ENCODE data around the gene PBX4.

PBX4 gene

DNA sequence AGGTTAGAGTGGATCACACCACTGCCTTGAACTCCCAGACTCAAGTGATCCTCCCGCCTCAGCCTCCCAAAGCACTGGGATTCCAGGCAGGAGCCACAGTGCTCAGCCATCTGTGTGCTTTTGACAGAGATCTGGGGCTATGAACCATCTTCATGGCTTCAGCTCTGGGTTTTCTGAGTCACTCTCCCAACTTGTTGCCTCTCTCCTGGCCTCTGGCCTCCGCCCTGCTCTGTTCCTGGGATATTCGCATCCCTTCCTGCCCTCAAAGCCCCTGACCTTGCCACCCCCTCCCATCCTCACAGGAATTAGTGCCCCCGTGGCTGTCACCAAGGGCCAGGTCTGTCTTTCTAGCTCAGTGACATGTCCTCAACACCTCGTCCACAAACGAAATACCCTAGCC, 30.7 kb upstream of the PBX4 start:
- DNase-seq (ENCODE audit: low read depth in 2 of 2) = no peak

DNA sequence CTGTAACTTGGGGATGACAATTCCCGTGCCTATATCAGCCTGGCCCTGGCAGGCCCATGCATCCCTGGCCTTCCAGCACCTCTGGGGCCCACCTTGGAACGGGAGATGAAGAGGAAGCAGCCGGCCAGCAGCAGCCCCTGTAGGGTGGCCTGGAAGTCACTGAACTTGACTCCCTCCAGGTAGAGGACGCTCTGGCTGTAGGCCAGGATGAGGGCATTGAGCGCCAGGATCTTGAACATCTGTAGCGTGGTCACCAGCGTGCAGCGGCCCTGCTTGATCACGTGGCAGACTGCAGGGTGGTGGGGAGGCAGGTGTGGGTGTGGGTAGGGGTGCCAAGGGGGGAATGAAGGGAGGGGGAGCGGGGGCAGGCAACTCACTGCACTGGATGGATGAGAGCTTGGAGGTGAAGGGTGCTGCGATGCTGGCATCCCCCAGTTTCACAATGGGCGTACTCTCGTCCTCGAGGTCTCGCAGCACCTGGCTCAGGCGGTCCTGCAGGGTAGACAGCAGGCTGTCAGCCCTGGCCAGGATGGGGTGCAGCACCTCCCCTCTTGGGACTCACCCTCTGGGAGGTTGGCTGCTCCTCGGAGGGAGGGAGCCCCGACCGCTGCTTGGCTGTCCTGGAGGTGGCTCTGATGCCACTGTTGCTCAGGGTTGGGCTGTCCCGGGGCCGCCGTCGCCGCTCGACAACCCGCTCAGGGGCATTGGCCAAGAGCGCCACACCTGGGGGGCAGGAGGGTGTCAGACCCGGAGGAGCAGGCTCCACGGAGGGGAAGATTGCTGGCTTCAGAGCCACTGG, 28.7 kb upstream of the PBX4 start:
- DNase-seq (ENCODE audit: low read depth in 2 of 2) = no peak

DNA sequence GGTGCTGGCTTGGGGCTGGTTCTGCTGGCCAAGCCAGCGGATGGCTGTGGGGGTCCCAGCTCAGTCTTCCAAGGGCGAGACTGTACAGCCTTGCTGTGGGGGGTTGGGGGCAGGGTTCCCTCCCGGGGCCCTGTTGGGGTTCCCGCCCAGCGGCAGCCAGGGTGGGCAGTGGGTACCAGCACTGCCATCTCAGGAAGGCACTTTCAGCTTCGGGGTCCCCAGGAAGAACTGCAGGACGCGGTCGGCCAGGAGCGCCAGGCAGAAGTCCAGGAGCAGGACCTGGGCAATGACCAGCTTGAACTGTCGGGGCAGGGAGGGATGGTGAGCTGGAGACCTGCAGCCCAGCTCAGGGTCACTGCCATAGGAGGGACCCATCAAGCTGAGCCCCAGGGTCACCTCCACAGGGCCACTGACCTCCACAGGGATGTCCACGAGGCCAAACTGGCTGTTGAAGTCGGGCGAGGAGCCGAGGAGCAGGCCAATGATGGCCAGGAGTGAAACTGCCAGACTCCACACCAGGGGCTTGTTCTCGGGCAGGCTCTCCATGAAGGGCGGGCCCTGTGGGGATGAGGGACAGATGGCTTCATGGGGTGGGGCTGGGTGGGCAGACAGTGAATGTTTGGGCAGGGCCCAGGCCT, 26.9 kb upstream of the PBX4 start:
- no peak for DNase-seq (ENCODE audit: low read depth in 2 of 2)

DNA sequence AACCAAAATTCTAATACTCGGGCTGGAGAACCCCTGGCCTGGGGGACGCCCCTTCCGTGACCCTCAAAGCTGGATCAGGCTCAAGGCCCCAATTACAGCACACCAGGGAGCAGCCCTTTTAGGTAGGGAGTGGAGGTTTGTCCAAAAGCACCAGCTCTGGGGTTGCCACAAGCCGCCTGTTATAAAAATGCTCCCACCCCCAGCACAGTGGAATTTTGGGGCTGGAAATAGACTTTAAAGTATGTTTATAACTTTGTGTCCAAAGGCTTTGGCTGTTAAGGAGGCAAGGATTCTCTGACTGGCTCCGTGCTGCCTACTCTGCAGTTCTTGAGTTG, 25.5 kb upstream of the PBX4 start:
- no peak for DNase-seq (ENCODE audit: low read depth in 2 of 2)

DNA sequence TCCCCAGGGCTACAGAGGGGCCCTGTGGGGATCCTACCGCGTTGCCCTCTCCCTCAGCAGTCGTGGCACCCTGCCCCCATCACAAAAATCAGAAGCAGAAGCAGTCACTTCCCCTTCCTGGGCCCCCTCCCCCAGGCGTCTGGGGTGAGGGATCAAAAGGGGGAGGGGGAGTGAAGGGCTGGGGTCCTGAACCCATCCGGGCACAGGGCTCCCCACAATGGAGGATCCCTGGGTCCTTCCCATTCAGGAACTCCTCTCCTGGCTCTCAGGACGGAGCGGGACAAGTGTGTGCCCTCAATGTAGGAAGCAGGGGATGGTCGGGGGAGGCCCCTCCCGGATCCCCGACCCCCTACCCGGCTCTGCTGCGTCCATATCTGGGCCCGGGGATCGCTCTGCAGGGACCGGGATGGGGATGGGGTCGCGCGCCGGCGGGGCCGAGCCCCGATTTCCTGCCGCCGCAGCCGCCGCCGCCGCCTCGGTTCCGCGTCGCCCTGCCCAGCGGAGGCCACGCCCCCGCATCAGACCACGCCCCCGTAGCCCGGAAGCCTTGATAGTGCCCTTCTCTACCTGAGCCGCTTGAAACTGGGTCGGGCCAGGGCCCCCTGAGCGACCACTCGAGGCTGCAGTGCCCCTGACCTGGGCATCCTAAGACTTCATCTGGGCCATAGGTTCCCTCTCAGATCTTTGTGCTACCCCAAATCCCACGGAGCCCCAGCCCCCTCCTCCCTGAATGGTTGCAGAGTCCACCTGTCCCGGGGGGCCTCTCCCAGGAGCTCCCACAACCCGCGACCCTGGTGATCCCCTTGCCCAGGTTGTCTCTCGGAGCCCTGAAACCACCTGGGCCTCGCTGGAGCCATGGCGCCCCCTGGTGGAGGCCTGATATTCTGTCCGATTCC, 24.9 kb upstream of the PBX4 start, which contains the start of gene GMIP:
Gene GMIP (minus strand): TSS at position 500 of the 896 bp plus-strand sequence. CDS start 128 bp downstream, at position 372.
- DNase-seq (ENCODE audit: low read depth in 2 of 2) = peak; percentile 63 to 84

DNA sequence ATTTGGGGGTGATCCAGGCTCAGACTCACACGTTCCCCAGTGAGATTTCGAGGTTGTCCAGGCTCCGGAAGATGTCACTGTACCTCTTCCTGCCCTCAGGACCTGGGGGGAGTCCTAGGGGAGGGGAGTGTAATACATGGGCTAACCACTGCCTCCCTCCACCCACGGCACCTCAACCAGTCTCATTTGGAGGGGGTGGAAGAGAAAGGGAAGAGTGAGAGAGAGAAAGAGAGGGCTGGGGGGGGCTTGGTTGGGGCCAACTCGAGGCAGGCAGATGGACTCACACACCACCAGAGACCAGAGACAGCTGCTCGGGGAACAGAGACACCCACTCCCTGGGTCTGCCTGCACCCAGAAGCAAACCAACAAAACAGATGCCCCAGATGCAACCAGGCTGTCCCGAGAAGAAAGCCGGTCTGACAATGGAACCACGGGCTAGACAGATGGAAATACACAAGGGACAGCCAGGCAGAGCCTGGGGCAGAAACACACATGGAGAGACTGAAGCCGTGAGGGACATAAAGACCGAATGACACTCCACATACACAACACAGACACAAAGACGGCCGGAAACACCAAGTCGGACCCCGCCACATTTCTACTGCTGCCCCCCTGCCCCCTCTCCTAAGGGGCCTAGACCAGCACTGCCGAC, 24.1 kb upstream of the PBX4 start:
- DNase-seq (ENCODE audit: low read depth in 2 of 2) = peak in 1 of 2 experiments; percentile 47

DNA sequence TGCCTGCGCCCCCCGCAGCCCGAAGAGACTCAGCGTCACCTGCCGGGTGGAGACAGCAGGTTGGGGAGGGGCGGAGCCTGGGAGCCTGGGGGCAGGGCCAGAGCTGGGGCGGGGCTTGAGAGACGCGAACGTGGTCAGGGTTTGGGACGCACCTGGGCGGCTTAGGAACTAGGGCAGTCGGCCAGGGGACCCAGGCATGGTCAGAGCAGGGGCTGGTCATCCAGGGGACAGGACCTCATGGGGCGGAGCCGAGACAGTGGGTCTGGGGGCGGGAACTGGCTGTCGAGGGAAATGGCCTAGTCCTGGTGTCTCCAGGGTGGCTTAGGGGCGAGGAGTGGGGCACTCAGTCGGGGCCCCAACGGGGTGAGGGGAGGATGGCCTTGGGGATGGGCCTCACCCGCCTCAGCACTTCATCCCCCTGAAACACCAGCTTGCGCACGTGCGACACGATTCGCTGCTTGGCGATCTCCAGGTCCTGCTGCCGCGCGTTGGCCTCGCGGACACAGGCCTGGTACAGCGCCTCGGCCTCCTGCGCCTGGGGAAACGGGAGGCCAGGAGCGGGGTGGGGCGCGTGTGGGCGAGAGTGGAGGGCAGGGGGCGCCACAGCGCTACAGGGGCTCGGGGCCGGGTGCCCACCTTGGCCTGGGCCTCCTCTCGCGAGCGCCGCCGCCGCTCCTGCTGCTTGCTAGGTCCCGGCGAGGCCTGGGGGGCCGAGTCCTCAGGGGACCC, 19.2 kb upstream of the PBX4 start:
- DNase-seq (ENCODE audit: low read depth in 2 of 2) = no peak

DNA sequence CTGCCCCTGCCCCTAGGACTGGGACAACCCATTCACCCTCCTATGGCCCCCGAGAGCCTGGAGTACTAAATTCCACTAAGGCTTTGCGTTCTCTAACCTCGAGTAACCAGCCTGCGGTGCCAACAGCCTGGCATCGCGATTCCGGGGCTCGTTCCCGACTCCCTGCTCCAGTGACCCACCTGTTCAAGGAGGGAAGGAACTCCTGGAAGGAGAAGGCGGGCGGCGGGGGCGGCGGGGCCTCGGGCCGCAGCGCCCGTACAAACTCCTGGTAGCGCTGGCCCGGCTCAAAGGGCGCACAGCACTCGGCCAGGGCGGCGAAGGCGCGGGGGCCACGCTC, 18.7 kb upstream of the PBX4 start:
- no peak for DNase-seq (ENCODE audit: low read depth in 2 of 2)

DNA sequence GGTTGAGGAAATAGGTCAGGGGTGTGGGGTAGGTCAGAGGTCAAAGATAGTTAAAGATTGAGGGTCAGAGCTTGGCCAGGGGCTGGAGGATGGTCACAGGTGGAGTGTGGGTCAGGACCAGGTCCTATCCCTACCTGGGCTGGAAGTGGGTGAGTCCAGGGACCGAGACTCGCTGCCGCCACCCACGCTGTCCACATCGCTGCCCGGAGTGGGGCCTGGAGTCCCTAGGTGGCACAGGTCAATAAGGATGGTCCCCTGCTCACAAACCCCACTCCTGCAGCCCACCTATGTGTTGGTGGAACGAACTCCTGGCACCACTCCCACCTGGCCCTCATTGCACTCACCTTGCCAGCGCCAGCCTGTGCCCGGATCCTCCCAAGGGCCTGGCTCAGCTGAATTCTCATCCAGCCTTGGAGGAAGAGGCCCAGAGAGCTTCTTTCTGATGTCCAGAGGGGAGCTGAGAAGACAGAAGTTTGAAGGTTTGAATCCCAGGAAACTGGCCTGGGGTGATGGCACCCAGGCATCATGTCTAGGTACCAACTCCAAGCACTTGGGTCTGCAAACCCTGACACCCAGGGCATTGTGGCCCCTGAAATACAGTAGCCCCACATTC, 18.2 kb upstream of the PBX4 start:
- no peak for DNase-seq (ENCODE audit: low read depth in 2 of 2)

DNA sequence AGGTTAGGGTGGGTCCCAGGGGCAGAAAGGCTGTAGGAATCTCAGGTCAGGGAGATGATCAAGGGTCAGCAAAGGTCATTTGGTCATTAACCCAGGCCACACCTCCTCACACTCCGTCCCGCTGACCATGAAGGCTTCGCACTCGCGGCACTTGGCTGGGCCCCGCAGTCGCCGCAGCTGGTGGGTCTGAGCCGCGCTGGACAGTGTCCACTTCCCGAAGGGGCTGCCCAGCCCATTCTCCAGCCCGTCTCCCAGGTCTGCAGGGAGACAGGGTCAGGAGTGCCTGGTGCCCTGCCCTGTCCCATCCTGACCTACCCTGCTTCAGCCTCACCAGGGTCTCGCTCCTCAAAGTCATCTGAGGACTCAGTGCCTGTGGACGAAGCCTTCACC, 16.8 kb upstream of the PBX4 start:
- no peak for DNase-seq (ENCODE audit: low read depth in 2 of 2)

DNA sequence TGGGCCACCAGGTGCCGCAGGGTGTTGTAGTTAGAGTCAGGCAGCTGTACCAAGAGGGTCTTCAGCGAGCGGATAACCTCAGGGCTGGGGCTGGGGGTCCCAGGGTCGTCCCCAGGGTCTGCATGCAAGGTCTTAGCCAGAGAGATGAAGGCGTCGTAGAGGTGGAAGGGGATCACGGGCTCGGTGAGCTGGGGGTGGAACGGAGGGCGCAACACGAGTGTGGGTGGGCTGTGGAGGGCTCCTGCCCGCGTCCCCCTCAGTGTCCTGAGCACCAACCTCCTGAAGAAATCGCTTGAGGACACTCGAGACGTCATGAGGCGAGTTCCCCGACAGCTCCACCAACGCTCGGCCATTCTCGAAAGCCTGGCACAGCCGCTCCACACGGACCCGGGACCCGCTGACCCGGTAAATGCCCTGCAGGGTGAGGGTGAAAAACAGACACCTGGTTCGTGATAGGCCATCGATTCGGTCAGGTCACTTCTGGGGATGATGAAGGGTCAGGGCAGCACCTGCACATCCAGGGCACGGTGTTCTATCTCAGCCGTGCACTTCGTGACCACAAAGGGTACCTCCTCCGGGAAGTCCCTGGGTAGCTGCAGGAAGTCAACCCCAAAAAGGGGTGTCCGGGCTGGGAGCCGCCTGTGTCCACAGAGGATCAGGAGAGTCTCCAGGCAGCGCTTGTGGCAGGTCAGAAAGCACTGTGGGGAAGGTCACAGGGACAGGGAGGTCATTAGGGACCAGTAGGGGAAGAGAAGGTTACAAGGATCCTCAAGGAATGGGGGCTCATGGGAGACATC, 16.2 kb upstream of the PBX4 start:
- no peak for DNase-seq (ENCODE audit: low read depth in 2 of 2)

DNA sequence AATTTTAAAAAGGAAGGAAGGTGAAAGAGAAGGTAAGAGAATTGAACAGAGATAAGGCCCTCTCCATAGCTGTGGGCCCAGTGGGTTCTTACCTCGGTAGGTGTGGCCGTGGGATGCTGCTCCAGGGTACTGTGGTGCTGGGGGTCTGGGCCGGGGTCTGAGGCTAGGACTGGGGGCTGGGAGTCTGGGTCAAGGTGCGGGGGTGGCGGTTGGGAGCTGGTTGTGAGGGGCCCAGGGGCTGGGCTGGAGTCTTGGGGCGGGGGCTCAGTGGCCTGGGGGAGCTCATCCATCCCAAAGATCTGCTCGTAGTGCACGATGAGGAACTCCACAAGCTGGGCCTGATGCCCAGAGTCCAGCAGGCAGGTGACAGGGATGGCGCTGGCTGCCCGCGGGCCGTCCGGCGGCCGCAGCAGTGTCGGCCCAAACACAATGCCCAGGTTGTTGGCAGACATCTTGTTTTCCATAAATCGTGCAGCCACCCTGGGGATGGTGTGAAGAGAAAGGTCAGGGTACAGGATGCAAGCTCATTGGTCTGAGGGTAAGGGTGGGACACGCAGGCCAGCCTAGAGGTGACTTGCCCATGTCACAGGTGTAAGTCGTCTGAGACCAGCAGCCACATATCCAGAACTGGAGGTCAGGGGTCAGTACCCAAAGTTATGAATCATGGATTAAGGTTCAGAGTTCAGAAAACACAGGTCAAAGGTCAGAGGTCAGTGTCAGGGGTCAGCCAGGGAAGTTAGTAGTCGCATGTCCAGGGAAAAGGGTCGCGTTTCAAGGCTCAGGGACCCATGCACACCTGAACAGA, 15.4 kb upstream of the PBX4 start:
- DNase-seq (ENCODE audit: low read depth in 2 of 2) = no peak

DNA sequence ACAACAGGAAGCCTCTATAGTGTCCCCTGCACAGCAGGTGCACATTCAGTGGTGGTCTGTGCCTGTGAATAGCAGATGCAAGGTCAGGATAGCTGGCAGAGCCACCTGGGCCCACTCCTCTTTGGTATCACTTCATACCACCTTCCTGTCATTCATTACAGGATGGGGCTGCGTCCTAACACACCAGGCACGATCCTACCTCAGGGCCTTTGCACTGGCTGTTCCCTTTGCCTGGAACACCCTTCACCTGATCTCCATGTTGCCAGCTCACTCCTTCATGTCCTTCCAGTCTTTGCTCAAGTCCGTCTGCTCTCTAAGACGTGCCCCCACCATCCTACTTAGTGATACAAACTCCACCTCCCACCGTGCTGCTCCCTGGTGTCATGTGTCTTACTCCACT, 14.2 kb upstream of the PBX4 start:
- no peak for DNase-seq (ENCODE audit: low read depth in 2 of 2)

DNA sequence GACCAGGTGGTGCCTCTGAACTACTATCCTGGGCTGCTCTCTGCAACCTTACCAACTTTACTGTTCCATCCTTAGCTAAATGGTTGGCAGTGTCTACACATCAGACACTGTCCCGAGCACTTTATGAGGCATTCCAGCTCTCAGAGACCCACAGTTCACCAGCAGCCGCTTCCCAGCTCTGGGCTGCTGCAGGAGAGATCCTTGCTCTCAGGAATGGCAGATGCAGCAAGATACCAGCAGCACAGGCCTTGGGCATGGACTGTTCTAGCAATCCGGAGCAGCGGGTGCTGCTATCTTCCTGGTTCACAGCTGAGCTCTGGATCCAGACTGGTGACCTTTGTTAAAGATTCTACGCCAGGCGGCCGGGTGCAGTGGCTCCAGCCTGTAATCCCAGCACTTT, 12.9 kb upstream of the PBX4 start:
- DNase-seq (ENCODE audit: low read depth in 2 of 2) = no peak

DNA sequence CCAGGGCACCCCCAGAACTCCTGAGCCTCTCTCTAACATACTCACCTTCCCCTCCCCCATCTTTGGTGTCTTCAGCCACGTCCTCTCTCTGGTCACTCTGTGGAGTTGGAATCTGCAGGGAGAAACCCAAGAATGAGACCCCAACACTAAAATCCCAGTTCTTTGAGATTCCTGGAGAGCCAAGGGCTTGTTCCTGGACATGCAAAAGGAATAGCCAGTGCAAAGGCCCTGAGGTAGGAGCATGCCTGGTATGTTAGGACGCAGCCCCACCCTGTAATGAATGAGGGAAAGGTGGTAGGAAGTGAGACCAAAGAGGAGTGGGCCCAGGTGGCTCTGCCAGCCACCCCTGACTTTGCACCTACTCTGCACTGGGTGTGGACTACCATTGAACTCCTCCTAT, 11.9 kb upstream of the PBX4 start:
- no peak for DNase-seq (ENCODE audit: low read depth in 2 of 2)

DNA sequence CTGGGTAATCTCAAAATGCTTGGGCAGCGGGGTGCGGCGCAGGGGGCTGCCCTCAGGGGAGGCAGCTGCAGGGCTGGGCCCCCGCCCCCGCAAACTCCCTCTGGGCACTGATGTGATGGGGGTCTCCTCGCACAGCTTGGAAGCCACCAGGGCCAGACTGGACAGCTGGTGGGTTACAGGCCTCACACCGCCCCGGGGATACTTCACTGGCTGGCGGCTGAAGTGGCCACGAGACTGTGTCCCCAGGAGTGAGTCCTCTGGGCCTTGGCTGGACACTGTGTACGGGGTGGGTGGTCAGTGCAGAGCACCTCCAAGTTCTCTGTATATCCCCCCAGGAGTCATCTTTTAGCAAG, 11.6 kb upstream of the PBX4 start:
- no peak for DNase-seq (ENCODE audit: low read depth in 2 of 2)

DNA sequence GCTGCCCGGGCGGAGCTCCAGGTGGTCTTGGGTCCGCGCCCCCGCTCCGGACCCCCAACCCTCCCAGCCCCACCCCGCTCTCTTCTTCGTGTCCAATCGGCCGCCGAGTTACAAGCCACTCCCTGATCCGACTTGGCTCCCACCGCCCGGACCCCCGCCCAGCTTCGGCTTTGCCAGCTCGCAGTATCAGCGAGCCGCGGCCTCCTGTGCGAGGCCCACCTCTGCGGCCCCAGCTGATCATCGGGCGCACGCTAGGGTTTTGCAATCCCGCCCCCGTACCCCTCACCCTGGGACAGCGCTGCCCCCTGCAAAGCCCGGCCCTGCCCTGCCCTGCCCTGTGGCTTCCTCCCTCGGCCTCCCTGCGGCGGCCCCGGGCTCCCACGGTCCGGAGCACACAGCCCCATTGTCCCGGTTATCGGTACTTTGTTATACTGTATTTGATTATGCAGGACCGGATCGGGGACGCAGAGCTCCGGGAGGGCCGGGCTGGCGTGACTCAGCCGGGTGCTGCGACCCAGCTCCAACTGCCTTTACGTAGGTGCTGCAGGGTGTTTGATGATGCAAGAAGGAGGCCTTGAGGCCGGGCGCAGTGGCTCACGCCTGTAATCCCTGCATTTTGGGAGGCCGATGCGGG, 10.1 kb upstream of the PBX4 start:
- no peak for DNase-seq (ENCODE audit: low read depth in 2 of 2)

DNA sequence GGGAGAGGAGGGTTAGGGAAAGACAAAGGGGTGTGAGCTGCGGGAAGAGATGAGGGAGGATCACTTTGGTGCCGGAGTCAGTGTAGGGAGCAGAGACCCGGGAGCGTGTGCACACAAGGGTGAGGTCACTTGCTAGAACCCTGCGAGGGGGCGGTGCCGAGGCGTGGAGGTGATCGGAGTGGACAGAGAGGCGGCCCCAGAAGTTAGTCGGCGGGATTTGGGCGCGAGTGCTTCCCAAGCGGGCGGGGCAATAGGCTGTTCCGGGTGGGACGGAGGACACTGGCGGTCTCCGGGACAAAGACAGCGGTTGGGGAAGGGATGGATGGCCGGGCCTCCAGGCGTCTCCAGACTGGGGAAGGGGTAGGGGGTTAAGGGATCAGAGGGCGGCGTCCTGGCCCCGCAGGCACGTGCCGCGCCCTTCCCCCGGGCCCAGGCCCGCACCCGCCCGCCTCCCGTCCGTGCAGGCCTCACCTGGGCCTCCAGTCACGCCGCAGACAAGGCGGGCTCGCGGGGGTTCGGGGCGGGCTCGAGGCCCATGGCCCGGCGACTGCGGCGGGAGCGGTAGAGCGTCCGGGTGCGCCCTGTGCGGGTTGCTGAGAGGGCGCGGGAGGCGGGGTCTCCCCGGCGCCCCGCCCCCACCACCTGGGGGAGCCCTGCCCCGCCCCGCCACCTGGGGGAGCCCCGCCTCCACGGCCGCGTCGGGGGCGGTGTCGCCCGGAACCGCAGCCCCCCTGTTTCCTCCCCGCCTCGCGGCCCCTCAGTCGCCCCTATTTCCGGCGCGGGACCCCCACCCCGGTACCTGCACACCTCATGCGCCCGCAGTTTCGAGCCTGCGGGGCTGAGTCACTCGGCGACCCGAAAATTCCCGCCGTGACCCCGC, 9.4 kb upstream of the PBX4 start, which contains the start of gene LPAR2:
Gene LPAR2 (minus strand): TSS at position 600 of the 880 bp plus-strand sequence. CDS start 945 bp downstream, outside the sequence.
- peak; percentile 28 to 50 for DNase-seq (ENCODE audit: low read depth in 2 of 2)
